GM18873 (cell line): ENCODE results near the gene ZNF106.

ENCODE experiments used
- ATAC-seq: cut with Tn5 transposase; IDR thresholded peaks from one replicate; pipeline ENCODE4 v1.9.1; 2021; ENCODE audit warnings: mild to moderate bottlenecking, moderate library complexity, moderate number of reproducible peaks; ENCODE audit not compliant: unreplicated experiment, low FRiP score

ZNF106 gene

DNA sequence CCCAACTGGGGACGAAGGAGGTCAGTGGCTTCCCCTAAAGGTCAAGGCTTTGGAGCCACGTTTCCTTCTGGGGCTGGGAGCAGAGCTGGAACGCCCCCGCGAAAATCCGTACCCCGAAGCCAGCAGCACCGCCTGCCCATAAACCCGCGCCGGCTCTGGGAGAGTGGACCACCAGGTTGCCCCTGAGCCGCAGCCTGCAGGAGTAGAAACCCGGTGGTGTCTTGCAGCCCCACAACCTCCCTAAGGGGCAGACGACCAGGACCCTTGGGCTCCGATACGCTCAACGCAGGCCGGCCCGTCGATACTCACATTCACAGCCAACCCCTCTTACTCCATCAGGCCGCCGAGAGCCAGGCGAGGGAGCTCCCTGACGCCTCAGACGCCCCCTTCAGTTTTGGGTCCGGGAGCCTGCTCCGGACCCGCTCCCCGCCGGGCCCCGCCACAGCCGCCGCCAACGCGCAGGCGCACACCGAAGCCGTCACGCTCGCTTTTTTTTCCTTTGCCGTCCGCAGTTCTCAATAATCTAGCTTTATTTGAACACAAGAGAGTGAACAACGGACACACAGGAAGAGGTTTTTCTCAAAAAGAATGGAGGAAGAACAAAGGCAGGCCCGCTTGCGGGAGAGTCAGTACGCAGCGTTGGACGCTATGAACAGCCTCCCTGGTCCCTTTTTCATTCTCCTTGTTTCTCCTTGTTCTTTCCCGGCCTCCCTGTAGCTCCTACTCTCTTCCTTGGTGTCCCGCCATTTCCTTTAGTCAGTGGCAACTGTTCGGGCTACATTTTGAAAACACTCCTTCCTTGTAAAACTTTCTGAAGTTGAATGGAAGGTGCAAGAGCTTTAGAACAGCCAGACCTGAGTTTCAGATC is at the start of gene ZNF106:
TSS of gene ZNF106 (minus strand) at position 471 of the 868 bp plus-strand sequence. CDS start 18,852 bp downstream, outside the sequence.
- peak; percentile 44 for ATAC-seq

- ATAC-seq = no peak
Observed at GRCh38 chr15:42533246-42533645, 42.3 kb upstream of the ZNF106 start.

- ATAC-seq = no peak
Observed at GRCh38 chr15:42528970-42529369, 38.0 kb upstream of the ZNF106 start.

- no peak for ATAC-seq
Observed at GRCh38 chr15:42523331-42523730, 32.4 kb upstream of the ZNF106 start.

DNA sequence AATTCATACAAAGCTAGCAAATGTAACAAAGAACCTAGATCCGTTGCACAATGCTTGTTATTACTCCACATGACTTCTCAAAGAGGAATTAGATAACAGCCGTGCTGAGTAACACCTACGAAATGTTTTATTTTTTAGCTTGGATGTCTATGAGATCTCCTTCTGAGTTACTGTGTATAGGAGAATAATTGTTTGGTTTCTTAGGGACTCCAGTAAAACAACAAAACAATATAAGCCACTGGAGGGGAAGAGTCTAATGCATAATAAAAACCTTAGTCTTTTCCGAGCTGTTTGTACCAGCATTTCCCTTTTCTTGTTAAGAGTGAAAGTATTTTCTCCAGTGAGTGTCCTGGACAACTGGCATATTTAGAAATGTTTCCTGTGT is 20.1 kb upstream of the ZNF106 start:
- no peak for ATAC-seq

DNA sequence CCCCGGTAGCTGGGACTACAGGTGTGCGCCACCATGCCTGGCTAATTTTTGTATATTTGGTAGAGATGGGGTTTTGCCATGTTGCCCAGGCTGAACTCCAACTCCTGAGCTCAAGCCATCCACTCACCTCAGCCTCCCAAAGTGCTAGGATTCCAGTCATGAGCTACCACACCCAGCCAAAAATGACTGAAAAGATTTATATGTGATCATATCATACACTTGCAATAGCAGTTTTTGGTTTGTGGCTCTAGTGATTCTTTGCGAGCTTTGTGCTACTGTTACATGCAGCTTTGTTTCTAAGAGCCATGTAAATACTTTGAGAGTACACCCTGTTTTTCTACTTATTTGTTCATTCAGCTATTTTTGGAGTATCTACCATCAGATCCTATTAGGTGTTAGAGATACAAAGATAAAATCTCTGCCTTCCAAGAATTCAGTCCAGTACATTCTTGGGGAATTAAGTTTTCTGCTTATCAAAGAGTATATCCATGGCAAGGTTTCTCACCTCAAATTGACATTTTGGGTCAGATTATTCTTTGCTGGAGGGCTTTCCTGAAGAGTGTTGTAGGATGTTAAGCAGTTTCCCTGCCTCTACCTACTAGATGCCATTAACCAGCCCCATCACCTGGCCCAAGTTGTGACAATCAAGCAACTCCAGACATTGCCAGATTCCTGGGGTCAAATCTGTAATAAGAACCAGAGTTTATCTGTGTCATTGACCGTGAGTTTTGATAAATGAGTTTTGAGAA is 19.5 kb upstream of the ZNF106 start:
- no peak for ATAC-seq

DNA sequence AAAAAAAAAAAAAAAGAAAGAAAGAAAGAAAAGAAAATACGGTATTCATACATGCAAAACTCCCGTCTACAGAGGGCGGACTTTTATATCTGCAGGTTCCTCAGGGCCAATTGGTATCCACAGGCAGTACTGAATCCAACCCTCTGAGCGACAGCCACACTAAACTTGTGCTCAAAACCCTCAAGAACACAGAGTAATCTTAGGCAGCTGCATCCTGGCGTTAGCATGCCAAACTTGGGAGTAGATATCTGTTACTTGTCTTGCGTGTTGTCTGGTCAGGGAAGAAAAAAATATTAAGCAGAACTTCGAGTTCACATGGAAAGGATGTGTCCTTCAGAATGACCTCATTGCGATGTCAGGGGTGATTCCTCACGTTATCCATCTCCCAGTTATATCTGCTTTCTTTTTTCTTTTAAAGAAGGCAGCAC is 17.3 kb upstream of the ZNF106 start:
- ATAC-seq = no peak

DNA sequence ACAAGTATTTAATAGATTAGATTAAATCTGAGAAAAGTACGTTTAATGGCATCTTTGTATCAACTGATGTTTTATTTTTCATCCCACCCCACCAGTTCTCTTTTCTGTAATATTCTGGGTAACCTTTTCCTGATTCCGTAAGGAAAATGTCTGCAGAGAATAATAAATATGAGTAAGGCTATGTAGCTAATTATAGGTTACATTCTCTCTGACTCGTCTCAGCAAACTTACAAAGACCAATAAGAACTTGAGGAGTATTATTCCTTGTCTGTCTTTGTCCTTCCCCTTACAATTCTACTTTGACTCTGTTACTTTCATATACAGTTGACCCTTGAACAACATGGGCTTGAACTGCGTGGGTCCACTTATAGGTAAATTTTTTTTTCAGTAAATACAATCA is 16.6 kb upstream of the ZNF106 start:
- ATAC-seq = no peak

- peak; percentile 12 for ATAC-seq
Observed at GRCh38 chr15:42504631-42505030, 13.7 kb upstream of the ZNF106 start.

GRCh38 chr15:42503825-42504224 is 12.9 kb upstream of the ZNF106 start:
- no peak for ATAC-seq

DNA sequence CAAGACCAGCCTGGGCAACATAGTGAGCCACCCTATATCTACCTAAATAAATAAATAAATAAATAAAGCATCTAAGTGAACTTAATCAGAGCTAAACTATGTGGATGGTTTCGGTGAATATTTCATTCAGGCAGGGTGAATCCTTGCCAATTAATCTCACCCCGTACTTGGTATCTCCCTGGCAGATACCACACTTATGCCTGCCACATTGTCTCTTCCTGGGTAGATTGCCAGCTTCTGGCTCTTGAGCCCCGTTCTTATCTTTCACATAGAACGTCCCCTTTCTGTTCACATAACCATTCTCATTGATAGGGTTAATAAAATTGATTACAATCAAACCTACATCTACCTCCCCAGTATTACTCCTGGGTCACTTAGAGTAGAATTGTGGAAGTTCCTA is 11.5 kb upstream of the ZNF106 start:
- no peak for ATAC-seq

DNA sequence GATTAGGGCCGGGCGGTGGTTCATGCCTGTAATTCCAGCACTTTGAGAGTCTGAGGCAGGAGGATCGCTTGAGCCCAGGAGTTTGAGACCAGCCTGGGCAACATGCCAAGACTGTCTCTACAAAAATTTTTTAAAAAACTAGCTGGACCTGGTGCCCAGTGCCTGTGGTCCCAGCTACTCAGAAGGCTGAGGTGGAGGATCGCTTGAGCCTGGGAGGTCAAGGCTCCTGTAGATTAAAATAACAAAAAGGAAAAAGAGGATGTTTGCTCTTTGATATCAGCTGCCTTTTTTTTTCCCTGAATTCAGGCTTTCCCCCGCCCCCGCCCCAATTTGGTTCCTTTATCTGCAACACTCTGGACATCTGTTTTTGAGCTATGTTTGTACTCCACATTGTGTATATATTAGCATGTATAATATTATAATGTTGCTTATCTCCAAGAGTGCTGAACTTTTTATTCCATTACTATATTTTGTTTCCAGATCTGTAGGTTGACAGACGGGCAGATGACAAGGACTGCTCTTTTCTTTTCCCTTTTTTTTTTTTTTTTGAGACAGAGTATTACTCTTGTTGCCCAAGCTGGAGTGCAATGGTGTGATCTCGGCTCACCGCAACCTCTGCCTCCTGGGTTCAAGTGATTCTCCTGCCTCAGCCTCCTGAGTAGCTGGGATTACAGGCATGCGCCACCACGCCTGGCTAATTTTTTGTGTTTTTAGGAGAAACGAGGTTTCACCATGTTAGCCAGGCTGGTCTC is 9.1 kb upstream of the ZNF106 start:
- no peak for ATAC-seq

GRCh38 chr15:42498212-42499068 is 7.5 kb upstream of the ZNF106 start:
- no peak for ATAC-seq

DNA sequence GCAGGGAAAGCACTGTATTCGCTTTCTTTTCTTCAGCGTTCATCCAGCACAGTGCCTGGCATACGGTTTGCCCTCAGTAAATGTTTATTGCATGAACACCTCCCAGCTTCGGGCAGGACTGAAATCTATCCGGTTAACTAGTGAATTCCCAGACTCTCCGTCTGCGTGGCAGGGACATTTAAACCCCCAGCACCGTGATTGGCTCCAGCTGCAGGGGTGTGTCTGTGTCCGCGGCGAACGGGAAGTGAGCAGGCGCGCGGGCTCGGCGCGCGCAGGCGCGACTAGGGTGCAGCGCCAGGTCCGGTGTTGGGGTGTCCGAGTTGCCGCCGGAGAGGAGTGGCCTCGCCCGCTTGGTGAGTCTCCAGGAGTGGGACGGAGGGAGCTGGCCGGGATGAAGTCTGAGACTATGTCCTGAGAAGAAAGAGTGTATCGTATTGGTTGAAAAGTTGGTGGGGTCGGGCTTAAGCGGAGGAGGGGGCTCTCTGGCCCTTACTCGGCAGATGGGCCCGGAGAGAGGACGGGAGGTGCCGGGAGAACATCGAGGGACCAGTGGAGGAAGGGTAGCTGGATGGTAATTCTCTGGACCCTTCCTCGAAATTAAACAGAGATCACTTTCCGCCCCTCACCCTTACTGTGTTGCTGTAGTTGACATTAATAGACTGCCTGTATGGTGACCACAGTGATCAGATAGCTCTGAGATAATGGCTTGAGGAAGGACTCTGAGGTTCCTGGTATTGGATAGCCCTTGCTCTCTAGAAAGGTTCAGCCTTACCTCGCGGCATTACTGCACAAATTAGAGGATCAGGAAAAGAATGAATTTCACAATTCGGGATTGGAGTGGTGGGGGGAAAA is 4.6 kb upstream of the ZNF106 start, which contains the start of gene SNAP23:
TSS of gene SNAP23 (plus strand) at position 274 of the 852 bp plus-strand sequence. CDS start 16,213 bp downstream, outside the sequence.
- no peak for ATAC-seq

- no peak for ATAC-seq
Observed at GRCh38 chr15:42494998-42495360, 4.0 kb upstream of the ZNF106 start.

DNA sequence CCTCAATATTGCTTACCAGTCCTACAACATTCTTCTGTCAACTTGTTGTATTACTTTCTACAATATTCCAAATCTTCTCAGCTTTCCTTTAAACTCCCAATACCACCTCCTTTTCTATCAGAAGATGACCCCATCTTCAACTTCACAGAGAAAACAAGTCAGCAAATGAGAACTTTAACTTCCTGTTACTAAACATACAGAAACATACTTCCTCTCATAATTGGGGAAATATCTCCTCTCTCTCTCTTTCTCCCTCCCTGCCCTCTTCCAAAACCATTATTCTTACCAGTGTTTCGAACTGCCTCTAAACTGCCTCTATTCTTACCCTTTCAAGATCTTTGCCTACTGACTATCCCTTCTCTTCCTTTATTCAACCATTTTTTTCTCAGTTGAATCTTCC is 2.7 kb upstream of the ZNF106 start:
- ATAC-seq = no peak

- ATAC-seq = no peak
Observed at GRCh38 chr15:42491539-42492225, 741 bp upstream of the ZNF106 start.

- ATAC-seq = no peak
Observed at GRCh38 chr15:42490291-42490670, 660 bp downstream of the ZNF106 start.

DNA sequence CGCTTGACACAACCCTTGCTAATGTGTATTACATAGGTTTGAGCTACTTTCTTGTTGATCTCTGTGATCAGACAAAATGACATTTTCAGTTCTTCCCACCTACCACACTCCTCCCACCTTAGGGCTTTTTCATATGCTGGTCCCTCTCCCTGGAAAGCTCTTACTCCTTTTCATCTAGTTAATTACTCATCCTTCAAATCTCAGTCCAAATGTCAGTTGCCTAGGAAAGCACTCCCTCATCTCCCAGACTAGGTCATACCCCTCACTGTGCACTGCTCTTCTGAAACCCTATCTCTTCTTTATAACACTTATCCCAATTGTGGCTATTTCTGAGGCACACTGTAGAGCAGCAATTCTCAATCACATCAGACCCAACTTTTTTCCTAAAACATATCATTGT is 7.3 kb downstream of the ZNF106 start:
- no peak for ATAC-seq
